Epithelial cell of prostate (primary cell): ENCODE data around the gene ATP13A2.

Experiments used
- DNase-seq: peaks from one replicate; pipeline ENCODE4 v3.0.0-alpha.2; 2011; ENCODE audit warnings: low read depth, low spot score
- H3K27ac ChIP-seq: fragments of 450-650 bp; 2 replicates; pipeline ENCODE4 v1.5.1; 2017; ENCODE audit warnings: mild to moderate bottlenecking

Gene ATP13A2

DNA sequence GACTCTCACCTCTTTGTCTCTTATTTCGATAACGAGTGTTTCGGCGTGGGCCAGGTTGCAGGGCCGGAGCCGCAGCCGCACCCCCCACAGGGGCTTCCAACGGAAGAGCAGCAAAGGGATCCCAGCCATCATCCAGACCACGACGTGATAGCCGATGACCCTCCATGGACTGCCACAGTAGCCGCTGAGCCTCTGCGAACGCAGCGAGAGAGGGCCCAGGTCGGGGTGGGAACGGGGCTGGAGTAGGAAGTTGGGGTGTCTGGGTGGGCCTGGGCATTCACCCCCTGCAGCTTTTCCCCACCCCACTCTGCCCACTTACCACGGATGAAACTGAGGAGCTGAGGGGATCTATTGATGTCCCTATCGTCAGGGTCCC, 6.4 kb downstream of the ATP13A2 start:
- no peak overlapping the region for H3K27ac ChIP-seq

DNA sequence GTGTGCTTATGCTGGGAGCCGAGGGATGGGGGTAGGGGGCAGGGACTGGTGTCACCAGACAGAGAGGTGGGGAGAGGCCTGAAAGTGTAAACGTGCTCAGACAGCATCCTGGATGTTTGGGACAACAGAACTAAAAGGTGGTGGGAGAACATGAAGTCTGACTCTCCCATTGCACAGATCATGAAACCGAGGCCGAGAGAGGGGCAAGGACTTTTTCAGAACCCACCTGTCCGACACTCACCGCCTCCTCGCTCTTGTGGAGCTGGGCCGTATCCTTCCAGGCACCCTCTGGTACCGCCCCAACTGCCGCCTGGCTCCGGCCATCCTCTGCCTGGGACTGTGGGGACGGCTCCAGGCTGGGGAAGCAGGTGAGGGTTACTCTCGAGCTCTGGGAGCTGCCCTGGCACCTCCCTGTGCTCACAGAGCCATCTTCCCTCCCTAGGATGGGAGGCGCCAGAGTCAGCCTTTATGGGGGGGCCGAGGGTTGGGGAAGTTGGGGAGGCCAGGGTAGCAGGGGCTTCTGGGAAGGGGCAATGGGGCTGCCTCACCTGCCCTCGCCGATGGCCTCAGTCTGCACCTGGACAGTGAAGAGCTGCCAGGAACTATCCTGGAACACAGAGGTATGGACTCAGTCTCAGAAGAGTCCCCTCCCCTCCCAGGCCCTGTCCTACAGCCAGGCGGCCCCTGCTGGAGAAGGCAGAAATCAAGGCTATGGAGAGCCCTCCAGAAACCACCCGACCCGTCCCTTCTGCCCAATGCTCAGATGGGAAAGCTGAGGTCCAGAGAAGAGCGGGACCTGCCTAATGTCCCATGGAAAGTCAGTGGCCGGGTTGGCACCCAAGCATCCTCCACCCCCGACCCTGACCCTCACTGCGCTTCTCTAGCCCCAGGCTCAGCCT, 7.0 kb downstream of the ATP13A2 start:
- DNase-seq, result no peak
- peak overlapping the region; percentile 62 for H3K27ac ChIP-seq

More for the DNA sequence above, 6.4 kb downstream of the ATP13A2 start:
- no peak for DNase-seq

DNA sequence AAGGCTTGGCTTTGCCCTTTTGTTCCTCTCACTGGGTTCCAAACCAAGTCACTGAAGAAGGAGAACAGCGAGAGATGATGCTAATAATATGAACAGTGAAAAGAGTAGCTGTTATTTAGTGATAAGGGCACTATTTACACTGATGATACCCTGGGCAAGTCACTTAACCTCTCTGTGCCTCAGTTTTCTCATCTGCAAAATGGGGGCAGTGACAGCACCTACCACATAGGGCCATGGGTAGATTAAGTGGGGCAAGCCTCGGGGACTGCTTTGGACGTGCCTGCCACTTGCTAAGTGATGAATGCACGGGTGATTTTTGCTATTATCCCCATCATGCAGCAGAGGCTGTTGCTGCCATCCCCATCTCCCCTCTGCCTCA, 9.2 kb downstream of the ATP13A2 start:
- H3K27ac ChIP-seq, result no peak overlapping the region
- DNase-seq, result no peak

DNA sequence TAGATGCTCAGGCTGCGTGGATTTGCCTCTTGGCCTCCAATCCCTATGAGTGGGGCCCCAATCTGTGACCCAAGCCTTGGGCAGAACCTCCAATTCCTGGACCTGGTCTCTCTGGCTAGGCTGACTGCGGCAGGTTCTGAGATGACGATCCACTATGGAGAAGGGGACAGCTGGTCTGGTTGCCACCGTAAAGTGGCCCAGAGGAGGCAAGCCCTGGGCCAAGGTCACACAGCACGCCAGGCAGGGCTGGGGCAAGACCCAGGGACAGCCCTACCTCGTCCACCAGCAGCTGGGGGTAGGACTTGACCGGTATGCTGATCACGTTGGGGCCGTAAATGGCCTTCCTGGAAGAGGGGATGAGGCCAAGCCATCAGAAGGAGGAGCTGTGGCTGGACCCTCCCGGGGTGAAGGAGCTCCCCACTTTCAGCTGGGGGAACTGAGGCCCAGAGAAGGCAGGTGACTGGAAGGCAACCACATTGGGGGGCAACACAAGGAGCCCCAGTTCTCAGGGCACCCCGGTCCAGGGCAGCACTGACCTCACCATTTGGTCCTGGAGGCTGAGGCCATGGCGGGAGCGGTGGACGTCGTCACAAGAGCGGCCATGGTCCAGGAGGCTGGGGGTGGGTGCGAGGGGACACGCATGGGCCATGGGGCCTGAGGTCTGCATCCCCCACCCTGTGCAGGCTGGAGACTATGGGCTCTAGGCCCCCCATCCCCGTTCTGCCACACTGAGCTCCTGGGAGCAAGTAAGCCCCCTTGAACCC, 9.8 kb downstream of the ATP13A2 start:
- H3K27ac ChIP-seq, result no peak overlapping the region

DNA sequence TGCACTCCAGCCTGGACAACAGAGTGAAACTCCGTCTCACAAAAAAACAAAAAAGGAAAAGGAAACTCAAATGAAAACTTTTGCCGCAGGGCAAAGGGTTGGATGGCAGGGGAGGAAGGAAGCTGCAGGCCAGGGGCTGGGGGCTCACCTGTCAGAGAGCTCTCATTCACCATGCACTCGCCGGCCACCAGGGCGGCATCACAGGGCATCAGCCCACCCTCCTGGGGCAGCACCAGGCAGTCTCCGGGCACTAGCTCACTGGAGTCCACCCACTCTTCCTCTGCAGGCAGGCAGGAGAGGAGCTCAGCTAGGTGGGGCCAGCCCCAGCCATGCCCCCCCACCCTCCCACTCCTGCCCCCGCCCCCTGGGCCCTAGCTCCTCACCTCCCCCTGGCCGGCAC, 11.9 kb downstream of the ATP13A2 start:
- no peak for DNase-seq
- H3K27ac ChIP-seq, result no peak overlapping the region

More for the DNA sequence above, 9.8 kb downstream of the ATP13A2 start:
- DNase-seq, result no peak

DNA sequence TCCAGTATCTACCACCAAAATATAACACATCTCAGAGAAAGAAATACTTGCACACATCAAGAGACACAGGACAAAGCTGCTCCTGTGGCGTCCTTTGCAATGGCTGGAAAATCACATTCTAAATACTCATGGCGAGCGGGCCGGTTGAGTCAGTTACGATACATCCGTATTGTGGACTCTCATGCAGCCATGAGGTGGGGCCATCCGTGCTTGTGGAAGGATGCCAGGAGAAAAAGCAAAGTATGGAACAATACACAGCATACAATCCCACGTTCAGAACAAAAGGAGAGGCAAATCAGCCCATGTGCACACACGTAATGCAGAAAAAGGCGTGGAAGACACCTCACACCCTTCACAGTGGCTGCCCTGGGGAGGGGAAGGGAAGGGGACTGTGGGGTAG, 13.1 kb downstream of the ATP13A2 start:
- H3K27ac ChIP-seq, result peak overlapping the region; percentile 20
- no peak for DNase-seq

DNA sequence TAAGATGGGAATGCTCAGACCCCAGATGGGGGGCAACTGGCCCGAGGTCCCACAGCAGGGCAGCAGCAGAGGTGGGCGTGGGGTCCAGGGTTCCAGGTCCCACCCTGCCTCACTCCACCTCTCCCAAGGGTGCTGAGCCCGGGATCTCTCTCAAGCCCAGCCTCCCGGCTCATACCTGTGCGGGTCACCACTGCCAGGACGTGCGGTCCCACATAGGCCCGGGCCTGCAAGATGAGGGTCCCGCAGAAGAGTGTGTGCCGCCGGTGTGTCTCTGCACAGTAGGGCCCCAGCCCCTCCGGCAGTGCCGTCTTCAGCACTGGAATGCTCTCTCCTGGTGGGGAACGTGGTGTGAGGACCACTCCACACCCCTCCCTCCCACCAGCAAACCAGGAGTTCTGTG, 14.9 kb downstream of the ATP13A2 start:
- no peak for DNase-seq
- no peak overlapping the region for H3K27ac ChIP-seq

DNA sequence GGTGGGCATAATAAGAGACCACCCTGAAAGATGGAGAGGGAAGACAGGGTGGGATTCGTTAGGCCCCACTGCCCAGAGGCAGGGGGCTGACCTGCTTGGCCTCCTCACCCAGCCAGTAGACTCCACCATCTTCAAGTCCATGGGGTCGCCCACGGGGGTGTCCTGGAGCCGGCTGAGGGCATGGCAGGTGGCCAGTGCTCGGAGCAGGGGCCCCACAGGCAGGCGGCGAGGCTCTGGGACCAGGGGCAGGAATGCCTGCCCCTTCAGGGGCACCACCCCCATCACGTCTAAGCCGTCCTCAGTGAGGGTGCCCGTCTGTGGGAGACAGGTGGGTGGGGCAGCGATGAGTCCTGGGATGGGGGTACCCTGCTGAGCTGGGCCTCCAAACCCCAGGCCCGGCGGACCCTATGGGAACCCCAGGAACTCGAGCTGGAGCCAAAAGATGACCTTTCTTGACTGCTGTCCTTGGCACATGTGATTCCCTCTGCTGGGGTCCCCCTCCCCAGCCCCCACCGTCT, 18.1 kb downstream of the ATP13A2 start:
- no peak overlapping the region for H3K27ac ChIP-seq
- no peak for DNase-seq

DNA sequence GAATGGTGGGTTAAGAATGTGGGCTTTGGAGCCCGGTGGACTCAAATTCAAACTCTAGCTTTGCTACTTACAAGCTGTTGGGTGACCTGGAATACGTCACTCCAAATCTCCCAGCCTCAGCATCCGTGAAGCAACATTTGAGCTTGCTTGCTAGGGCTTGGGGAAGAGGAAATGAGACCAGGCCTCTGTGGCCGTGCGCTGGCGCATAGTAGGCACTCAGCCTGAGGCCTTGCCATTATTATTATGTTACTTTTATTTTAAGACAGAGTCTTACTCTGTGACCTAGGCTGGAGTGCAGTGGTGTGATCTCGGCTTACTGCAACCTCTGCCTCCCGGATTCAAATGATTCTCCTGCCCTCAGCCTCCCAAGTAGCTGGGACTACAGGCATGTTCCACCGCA, 19.1 kb downstream of the ATP13A2 start:
- no peak overlapping the region for H3K27ac ChIP-seq
- DNase-seq, result no peak

DNA sequence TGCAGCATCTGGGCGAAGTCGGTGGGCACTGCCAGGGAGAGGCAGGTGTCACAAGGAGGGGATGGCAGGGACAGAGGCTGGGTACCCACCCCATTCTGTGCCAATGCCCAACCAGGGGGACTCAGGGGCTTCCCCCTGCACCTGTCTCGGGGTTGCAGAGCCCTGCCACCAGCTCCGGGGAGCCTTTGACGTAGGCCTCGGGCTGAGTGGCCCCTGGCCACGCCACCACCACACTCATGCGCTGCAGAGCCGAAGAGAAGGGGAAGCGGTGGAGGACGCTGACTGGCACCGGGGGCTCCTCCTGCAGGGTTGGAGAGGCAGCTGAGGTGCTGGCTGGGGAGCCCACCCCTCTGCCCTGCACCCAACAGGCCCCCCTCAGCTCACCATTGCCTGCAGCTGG, 19.6 kb downstream of the ATP13A2 start:
- no peak for DNase-seq
- H3K27ac ChIP-seq, result no peak overlapping the region

DNA sequence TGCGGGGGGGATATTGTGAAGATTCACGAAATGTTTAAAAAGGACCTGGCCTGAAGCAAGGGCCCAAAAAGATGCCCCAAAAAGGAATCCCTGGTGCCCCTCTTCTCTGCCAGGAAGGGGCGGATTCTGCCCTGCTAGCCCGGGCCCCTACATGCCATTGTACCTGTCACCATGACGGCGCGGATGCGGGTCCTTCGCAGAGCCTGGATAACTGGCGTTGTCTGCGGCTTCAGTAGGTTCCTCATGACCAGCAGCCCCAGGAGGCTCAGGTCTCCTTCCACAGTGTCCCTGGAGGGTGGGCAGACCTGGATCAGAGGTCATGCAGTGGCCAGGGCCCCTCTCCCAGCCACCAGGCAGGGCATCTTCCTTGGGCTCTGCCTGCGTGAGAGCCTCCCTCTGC, 20.2 kb downstream of the ATP13A2 start:
- no peak for DNase-seq
- H3K27ac ChIP-seq, result no peak overlapping the region

DNA sequence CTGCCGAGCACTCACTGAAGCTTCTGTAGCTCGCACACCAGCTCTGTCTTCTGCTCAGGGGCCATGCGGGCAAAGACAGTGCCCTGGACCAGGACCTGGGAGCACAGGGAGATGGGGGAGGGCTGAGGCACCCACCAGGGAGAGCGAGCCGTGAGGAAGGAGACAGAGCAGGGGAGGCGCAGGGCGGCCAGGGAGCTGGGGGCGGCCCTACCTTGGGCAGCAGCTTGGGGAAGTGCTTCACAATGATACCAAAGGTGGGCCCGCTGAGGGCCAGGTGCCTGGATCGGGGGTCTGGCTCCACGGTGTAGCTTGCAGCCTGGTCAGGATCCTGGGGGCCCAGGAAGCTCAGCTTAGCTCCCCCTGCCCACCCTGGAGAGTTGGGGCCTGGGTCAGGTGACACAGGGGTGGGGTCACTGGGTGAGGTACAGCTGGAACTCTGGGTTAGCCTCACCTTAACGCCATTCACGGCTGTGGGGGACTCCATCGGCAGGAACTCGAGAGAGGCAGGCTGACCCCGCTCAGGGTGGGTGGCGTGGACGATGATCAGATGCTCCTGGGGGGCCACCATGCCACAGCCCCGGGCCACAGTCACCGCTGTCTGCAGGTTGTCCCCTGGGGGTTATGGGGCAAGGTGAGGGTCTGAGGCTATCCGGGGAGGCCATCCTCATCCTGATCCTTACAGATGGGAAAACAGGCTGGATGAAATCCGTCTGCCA, 21.9 kb downstream of the ATP13A2 start:
- no peak overlapping the region for H3K27ac ChIP-seq
- no peak for DNase-seq

DNA sequence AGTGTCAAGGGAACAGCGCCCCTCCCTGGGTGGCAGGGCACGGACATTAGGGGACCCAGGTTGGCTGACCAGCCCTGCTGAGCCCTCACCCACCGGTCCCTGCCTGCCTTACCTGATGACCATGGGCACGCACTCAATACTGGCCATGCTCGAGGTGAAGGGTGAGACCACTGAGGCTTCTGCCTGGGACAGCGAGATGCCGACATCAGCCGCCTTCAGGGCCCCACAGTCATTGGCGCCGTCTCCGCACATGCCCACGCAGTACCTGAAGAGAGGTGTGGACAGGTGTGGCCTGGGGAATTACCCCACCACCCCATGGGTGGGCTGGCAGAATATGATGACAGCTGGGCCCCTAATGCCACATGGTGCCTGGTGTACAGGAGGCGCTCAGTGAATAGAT, 23.5 kb downstream of the ATP13A2 start:
- H3K27ac ChIP-seq, result no peak overlapping the region
- DNase-seq, result no peak

DNA sequence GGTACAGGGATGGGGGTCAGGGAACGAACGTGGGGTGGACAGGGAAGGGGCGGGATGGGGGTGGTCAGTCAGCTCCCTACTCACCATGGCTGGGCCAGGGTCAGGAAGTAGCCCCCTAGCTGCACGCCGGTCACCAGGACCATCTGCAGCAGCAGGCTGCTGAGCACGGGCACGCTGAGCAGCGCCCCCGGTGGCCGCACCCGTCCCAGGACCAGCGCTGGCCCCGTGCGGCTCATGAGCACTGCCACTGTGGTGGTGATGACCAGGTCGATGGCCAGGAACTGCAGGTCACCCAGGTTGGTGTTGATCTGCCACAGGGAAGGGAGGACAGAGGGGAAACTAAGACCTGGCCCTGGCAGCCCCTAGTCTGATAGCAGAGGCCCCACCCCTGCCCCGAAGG, 24.8 kb downstream of the ATP13A2 start:
- no peak overlapping the region for H3K27ac ChIP-seq
- DNase-seq, result no peak

DNA sequence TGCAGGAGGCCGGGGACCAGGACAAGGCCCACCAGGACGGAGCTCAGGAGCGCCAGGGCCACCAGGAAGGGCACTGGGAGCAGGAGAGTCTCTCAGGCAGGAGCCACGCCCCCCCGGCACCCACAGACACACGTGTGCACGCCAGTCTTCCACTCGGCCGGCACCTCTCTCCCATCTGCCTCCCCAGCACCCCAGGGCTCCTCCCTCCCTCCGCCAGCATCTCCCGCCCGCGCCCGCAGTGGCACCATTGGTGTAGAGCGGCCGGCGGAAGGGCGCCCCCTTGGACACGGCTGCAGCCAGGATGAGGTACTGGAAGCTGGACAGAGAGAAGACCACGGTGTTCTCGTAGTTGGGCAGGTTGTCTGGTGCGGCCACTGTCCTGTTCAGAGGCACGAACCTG, 25.2 kb downstream of the ATP13A2 start:
- no peak for DNase-seq

DNA sequence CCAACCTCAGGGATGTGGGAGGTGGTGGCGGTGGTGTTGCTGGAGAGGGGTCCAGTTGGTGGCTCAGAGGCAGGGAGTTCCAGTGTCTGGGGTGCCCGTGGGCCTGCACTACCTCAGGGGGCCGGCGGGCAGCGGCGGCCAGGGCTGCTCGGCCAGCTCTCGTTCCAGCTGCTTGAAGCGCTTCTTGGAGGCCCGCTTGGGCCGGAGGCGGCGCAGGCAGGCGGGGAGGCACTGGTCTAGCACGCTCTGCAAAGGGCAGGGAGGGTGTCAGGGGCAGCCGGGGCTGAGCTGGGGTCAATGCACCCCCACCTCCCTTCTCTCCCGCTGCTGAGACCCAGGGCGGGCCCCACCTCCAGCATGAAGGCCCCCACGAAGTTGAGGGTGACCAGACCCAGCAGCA, 25.6 kb downstream of the ATP13A2 start:
- no peak for DNase-seq
- no peak overlapping the region for H3K27ac ChIP-seq

More for the DNA sequence above, 25.2 kb downstream of the ATP13A2 start:
- H3K27ac ChIP-seq, result no peak overlapping the region

DNA sequence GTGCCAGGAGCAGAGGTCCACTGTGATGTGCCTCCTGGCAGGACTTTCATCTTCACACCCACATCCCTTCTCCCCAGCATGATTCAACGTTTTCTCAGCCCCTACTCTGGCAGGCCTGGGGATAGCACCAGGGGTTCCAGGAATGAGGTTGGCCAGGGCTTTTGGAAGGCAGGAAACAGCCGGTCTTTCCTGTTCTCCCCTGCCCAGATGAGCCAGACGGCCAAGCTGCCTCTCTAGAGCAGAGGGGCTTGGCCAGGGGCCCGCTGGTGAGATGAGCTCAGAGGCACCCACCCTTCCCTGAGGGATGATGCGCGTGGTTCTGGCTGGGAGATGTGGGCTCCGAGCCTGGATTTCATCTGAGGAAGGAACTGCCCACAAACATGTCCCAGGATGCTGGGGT, 27.0 kb downstream of the ATP13A2 start:
- peak overlapping the region; percentile 61 for H3K27ac ChIP-seq
- DNase-seq, result peak; percentile 69

DNA sequence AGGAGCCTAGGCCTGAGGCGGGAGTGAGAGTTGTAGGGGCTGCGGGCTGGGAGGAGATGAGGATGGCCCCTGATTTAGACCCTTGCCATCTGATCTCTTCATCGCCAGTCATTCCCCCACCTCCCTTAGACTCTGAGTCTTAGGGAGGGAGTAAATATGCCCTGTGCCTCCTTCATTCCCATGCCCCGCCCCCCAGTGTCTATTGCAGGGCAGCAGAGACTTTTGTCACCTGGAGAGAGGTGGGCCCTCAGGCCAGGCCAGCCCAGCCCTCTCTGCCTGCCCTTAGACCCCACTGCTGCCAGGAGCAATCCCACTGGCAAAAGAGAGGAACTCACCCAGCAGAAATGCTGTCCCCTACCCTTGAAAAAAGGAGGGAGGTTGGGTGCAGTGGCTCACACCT, 28.1 kb downstream of the ATP13A2 start:
- H3K27ac ChIP-seq, result no peak overlapping the region
- no peak for DNase-seq

DNA sequence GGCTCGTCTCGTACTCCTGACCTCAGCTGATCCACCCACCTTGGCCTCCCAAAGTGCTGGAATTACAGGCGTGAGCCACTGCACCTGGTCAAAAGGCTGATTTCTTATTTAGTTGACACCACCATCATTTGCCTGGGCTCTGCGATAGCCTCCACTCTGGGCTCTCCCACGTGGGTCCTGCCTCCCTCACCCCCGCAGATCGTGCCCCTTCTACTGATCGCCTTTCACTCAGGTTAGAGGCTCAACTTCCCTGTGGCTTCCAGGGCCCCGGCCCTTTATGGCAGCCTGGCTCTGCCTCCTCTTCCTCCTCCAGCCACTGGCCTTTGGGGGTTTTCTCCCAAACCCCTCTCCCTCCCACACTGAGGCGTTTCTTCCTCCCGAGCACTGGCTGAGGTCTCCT, 28.8 kb downstream of the ATP13A2 start:
- no peak for DNase-seq
- H3K27ac ChIP-seq, result no peak overlapping the region

DNA sequence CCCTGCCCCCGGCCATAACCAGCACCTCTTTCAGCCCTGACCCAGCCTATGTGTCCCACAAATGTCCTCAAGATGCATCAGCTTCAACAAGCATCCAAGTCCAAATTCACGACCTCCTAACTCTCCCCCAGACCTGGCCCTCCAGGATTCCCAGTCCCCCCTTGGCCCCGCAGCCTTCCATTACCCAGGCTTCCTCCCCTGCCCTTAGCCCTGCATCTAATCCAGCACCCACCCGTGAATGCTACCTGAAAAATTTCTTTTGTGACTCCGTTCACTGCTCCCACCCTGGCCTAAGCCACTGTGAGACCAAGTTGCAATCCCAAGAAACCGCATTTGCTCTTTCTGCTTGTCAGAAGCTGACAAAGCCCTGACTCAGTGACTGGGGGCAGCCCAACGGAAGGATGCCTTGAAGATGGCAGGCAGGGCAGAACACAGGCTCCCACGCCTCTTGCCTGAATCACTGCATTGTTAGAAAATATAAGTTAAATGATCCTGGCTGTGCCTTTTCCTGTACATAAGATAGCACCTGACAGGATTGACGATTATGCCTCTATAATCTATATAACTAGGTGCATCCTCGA, 30.4 kb downstream of the ATP13A2 start:
- H3K27ac ChIP-seq, result peak overlapping the region; percentile 98
- peak; percentile 69 for DNase-seq
